NCI-H2107 (cell line): ENCODE measurements around the gene ADAM30.

Experiments
- DNase-seq: peaks from one replicate; lab custom pipeline; 2025; lab: John Stamatoyannopoulos, UW

Gene ADAM30

DNA sequence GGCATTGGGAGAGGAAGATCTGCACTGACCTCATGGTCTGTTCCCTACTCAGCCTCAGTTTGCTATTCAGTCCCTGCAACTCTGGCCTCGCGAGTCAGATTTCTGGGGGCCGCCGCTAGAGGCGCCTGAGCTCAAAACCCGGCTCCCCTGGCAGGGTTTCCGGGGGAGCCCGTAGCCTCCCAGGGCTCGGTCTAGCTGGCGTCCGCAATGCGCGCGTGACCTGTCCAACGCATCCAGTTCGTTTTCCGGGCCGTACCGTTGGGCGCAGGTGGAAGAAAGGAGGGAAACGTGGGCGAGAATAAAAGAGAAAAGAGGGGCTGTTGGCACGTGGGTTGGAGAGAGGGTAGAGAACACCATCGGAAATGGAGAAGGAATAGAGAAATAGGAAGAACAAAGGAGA, at the start of gene ADAM30:
Gene ADAM30 (minus strand): TSS at position 213 of the 400 bp plus-strand sequence. CDS start 179 bp downstream, at position 34.
- no peak for DNase-seq

DNA sequence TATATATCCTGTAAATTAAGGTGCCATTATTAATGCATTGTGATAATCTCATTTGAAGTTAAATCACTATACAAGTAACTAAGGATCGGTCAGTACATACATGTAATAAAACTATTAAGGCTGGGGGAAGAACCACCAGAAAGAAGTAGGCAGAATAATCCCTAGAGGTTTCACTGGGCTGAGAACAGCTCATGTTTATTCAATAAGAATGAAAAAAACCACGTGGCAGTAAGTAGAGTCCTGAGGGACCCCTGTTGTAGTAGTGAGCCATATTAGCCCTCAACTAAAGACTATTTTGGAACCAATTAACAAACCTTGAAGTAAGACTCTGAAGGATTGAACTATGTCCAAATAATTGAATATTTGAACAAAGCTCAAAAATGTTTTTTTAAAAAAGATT, 46.9 kb upstream of the ADAM30 start:
- no peak for DNase-seq

DNA sequence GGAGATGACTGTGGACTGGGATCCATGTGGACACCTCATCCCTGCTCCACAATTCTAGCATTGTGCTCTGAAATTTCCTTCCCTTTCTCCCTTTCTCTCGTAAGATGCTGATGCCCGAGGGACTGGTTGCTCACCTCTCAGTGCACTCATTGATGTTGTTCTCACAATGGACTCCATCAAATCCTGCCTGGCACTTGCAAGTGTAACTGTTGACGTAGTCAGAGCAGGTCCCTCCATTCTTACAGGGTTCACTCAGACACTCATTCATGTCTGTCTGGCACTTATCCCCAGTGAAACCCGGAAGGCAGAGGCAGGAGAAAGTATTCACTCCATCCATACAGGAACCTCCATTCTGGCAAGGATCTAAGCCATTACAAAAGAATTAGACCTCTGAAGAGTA, 45.1 kb upstream of the ADAM30 start:
- DNase-seq = no peak

DNA sequence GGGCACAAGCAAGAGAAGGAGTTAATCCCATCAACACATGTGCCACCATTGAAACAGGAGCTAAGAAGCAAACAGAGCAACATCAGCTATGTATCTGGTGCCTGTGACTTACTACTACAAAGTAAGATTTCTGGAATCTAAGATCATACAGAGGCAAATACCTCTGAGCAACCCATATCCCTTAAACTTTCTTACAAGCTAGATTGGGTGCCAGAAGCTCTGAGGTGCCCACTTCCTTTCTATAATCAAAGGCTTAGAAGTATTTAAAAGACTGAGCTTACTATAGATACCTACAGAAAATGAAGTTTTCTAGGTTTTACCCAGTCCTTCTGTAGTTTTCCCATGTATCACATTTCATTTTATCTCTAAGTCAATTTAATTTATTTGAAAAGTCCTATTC, 44.4 kb upstream of the ADAM30 start:
- DNase-seq = no peak

DNA sequence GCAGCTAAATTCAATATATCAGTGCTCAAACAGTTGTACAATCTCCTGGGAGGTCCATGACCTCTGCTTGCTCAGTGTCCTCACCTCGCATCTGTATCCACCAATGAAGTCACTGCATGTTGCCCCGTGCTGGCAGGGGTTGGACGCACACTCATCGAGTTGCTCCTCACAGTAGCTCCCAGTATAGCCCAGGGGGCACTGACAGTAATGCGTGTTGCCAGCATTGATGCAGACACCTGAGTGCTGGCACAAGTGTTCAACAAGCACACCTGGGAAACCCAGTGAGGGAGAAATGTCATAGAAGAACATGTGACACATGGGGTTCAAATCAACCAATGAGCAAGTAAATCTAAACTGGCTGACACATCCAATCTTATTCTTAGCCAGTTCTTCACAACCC, 40.9 kb upstream of the ADAM30 start:
- no peak for DNase-seq

DNA sequence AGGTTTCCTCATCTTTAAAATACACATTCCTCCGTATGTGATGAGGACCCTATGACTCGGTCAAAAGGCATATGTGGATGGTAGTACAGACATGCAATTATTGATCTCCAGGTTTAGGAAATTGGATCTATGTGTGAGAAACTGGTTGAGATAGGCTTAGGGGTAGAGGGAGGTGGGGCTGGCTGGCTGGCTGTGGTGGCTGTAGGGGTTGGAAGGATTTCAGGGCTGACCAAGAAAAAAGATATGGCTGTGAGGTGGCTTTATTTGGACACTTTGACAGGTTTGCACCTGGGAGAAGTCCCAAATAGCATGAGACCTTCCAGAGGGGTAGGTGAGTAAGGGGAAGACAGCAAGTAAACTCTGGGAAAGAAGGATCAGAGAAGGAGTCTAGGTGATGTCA, 39.6 kb upstream of the ADAM30 start:
- DNase-seq = no peak

DNA sequence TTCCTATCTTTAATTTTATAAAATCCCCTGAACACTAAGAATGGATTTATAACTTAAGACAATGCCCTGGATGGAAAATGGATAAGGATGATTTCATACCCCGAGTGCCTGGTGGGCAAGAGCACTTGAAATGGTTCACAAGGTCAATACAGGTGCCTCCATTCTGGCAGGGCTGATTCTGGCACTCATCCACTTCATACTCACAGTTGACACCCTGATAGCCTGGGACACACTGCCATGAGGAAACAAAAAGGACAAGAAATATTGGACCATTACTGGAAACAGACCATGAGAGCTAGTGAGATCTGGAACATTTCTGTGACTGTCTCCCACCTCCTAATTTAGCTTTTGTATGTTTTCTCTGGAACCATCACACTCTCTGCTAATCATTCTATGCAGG, 39.1 kb upstream of the ADAM30 start:
- DNase-seq = no peak

DNA sequence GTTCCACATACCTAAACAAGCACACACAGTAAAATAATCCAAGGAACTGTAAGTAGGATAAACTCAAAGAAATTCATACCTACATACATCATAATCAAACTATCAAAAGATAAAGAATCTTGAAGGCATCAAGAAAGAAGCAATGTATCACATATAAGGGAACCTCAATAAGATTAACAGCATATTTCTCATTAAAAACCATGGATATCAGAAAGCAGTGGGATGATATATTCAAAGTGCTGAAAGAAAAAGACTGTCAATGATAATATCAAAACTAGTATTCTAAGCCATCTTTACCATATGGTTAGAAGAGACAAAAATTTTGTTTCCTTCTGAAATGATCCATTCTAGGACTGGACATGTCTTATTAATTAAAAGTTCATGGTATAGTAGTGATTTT, 37.1 kb upstream of the ADAM30 start:
- DNase-seq = no peak

DNA sequence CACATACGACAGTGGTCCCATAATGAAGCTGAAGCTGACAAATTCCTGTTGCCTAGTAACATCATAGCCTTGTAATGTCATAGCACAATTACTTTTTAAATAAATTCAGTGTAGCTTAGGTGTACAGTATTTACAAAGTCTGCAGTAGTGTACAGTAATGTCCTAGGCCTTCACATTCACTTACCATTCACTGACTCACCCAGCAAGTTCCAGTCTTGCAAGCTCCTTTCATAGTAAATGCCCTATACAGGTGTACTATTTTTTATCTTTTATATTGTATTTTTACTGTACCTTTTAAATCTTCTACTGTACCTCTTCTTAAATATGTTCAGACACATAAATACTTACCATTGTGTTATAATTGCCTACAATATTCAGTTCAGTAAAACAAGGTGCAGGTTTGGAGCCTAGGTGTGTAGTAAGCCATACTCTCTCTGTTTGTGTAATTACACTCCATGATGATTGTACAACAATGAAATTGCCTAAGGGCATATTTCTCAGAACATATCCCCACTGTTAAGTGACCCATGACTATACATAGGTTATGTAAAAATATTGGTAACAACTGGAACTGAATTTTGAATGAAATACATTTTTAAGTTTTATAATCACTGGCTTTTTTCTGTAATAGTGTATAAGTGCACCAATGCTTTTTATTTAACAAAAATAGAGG, 33.5 kb upstream of the ADAM30 start:
- DNase-seq = no peak

DNA sequence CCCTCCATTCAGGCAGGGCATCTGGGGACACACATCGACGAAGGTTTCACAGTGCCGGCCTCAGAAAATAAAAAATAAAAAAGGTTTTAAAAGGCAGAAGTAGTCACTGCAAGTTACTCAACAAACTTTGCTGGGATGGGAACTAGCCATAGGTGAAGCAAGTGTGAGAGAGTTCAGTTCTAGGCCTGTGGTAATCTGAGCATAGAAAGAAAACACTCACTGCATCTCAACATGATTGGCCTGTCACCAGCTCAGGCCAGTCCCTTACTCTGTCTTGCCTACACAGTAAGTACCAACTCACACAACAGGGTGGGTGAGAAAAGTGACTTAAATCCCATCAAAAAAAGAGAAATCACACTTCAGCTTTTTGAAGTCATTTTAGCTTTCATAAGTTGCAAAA, 30.2 kb upstream of the ADAM30 start:
- DNase-seq = no peak

DNA sequence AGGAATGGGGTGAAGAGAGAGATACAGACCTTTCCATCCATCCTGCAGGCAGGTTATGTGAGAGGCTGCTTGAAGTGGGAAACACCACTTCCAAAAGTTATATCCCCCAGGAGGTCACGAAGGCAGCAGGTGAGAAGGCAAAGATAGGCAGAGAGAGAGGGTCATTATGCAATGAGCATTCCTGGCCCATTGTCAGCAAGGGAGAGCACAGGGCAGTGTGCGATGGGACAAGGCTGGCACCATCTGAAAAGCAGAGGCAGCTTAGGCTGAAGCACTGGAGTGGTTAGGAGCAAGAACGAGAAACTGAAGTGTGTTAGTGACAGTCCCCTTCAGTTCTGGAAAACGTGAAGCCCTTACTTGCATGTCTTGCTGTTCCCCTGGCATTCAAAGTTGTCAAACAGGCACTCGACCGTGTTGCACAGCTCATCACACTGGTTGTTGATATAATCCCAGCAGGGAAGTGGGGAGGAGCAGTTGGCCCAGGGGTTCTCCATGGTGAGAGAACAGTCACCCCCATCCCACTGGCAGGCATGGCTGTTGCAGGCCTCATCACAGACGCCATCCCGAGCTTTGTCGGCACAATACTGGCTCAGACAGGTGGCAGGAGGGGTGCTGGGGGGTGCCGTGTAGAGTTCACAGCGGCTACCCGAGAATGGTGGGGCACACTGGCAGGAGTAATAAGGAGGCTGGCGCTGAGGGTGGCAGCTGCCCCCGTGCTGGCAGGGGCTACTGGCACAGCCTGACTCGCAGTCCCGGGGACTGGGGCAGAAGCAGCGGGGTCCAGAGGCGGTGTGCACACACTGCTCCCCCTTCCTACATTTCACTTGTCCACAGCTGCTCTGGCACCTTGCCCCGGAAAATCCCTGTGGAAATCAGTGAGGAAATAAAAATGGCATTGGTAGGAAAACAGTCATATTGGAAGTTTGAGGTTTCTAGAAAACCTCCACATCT, 28.9 kb upstream of the ADAM30 start:
- no peak for DNase-seq

DNA sequence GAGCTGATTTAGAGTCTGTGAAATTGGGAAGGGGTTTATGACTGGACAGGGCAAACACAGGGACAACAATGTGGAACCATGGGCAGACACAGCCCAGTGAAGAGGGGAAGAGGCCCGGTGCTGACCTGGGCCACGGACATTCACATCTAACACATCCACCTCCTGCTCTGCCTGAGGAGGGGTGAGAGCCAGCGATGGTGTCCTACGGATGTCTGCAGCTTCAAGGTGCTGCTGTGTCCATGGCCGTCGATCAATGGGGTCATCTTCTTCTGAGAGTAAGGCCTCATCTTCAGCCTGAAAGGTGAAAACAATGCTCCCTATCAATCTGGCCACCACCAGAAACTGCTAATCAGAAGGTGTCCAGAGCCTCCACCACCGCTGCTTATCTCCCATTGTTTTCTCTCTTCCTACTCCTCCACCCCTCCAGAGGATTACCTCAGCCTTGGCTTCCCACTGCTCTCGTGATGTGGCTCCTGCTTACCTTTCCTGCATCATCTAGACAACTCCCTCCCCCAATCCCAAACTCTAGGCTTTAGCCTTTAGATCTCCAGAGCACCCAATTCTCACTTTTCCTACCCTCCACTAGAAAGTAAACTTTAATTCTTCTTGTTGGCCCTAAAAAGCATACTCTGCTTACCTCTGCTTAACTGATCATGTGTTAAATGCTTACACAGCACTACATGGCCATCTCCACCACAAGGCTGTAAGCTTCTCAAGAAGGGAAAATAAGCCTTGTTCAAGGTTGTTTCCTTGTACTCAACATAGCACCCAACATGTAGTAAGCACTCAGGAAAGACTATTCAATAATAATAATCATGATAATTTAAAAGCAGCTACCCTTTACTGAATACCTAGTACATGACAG, 24.0 kb upstream of the ADAM30 start:
- DNase-seq = no peak

DNA sequence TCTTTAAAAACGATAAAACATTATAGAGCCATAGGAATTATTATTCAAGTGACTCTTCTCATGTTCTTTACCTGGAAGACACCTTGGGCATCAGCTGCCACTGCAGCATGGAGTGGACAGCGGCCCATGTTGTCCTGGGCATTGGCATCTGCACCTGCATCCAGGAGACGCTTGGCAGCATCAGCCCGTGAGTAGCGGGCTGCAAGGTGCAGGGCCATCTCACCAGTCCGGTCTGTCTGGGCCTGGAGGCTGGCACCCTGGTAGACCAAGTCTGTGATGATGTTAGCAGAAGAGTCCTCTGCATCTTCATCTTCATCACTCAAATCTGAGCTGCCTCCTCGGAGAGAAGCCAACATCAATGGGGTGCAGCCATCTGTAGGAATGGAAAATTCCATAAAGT, 22.9 kb upstream of the ADAM30 start:
- no peak for DNase-seq

DNA sequence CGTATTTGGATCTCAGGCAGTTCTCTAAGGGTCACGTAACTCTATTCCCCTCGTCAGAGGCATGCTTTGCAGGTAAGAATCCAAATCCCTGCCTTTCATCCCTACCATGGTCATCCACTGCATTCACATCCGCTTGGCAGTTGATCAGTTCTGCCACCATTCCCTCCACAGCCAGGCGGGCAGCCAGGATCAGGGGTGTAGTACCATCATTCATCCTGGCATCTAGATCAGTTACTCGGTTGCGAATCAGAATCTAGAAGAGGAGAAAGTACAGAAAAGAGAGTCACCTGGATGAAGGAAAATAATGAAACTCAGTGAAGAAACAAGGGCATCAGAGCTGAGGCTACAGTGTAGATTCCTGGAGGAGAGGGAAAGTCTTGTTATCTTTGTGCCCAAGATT, 22.0 kb upstream of the ADAM30 start:
- DNase-seq = no peak

DNA sequence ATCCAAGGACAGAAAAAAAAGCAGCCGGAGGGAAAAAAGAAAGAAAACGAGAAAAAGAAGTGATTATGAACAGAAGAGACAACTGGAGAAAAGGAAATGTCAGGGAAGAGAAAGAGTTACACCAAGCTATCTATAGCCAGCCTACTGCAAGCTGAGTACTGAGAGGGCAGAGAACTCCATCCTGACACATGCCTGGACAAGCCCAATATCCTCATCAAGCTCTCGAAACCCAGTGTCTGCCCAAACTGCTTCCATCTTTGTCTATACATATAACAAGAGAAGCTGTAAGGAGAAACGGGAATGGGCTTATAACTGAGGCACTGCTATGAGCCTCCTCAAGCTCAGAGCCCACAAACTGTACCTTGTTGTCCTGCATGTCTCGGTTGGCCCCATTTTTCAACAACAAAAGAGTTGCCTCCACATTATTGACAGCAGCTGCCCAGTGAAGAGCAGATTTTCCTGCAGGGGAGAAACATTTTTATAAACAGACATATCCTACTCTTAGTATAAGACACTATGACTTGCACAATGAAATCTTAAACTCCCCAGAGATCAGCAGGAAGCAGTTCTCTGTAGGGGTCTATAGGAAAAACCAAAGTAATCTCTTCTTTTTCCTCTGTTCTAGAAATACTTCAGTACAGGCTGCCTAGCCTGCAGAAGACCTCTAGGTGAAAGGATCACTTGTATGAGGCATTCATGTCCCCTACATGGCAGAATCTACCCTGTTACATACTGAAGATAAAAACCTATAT, 21.2 kb upstream of the ADAM30 start:
- DNase-seq = no peak

DNA sequence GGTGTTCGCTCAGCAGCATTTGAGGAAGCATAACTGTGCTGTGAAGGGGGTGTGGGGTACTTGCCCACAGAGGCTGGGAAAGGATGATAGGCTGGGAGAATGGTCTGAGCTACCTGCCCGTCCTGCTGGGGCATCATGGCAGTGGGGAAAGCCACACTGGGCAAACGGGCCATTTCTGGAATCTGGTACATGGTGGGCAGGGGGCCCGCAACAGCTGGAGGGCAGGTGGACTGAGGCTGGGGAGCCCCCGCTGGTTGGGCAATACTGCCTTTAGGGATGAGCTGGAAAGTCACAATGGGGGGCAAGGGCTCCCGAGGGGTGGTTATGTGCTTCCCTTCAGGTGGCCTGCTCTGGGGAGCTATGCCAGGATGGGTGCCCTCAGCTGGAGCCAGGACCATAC, 19.2 kb upstream of the ADAM30 start:
- DNase-seq = no peak

DNA sequence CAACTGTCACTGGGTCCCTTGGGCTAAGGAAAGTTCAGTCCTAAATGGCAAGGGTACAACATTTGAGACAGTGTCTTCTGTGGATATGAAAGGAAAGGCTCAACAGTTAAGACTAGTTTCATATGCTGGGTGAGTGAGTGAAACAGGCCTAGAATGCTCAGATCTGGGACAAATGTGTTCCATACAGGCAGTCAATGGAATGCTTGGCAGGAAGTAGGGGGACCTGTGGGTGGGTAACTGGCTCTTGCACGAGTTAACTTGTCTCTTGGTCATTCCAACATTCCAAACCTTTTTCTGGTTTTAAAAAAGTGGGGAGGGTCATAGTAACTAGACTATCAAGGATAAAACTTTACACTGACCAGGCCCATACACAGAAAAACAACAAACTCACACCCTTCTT, 17.8 kb upstream of the ADAM30 start:
- DNase-seq = no peak

DNA sequence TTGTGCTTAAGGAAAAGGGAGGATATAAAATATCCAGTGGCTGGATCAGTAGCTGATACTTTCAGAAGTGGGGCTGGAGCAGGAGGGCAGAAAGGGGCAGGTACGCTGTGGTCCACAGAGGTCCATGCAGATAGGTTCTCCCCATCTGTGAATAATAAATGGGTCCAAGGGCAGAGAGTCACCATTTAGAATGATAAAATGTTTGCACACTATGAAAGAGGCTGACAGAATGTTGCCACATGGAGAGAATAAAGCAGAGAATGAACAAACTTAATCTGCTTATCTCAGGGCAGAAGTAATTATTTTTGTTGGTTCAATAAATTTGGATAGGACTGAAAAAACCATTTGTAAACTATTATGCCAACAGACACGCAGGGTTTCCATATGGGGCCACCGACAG, 16.6 kb upstream of the ADAM30 start:
- no peak for DNase-seq

DNA sequence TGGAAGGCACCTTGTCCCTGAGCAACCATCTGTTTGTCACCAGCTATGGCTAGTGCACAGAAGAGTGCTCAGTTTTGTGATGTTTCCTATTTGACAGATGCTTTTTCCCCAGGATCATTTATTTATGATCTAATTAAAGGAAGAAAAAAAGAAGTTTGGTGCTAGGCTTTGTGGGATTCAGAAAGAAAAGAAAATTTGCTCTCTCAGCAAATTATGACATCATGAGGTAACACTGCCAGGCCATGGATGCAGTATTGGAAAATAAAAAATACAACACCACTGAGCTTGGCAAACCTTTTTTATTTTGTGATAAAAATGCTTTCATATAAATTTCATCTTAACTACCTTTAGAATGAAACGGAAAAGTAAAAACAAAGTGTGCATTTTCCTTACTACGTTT, 15.5 kb upstream of the ADAM30 start:
- DNase-seq = no peak

DNA sequence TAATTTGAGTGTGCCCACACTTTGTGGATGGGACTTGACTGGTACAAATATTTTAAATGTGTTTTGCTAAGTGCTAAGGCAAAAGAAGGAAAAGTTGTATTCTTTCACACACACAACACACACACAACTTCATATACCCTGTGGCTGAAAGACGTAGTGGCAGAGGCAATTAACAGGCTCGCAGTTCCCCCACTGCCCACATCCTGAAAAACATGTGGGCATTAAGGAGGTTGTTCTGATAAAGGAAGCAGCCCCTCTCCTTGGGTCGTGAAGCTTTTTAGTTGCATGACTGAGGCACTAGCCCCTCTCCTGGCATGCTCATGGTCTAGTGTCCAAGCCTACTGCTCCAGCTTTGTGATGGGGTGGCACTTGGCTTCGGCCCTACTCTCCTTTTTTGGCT, 14.3 kb upstream of the ADAM30 start:
- no peak for DNase-seq

DNA sequence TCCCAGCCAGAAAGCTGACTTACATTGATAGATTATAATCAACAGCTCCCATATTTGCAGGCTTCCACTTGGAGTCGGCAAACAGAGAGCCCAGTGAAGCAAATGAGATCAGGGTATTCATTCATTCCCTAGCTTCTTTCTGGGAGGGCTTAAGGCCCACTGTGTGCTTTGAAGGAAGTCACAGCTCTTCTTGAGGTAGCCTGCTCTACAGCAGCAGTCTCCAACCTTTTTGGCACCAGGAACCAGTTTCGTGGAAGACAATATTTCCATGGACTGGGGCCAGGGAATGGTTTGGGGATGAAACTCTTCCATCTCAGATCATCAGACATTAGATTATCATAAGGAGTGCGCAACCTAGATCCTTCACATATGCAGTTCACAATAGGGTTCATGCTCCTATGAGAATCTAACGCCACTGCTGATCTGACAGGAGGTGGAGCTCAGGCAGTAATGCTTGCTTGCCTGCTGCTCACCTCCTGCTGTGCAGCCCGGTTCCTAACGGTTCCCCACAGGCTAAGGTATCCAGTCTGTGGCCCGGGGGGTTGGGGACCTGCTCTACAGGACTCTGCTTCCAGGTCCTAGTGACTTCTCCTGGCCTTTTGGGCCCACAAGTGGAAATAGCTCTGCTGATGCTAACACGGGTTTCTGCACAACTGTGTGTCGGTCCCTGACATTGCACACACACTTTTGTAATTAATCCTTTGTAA, 13.7 kb upstream of the ADAM30 start:
- no peak for DNase-seq
